Measurements from ENCODE around the gene CRACDL.

CRACDL gene

DNA sequence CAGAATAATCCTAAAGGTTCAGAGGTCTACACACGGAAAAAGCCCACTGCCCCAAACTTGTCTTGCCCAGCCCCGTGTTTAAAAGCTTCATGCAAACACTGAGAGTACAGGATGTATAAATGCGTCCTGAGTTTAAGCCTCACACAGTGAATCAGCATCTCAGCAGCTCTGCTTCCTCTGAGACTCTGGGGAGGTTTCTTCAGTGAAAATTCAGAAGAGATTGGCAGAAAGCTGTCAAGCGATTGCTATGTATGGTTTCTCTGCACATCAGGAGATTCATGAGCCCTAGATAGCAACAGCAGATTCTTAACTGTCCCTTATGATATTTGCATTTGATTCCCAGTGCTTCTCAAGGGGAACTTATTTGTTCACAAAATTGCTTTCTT, 27.1 kb downstream of the CRACDL start:
- no peak overlapping the region for H3K4me2 ChIP-seq (ENCODE audit: low read length)

DNA sequence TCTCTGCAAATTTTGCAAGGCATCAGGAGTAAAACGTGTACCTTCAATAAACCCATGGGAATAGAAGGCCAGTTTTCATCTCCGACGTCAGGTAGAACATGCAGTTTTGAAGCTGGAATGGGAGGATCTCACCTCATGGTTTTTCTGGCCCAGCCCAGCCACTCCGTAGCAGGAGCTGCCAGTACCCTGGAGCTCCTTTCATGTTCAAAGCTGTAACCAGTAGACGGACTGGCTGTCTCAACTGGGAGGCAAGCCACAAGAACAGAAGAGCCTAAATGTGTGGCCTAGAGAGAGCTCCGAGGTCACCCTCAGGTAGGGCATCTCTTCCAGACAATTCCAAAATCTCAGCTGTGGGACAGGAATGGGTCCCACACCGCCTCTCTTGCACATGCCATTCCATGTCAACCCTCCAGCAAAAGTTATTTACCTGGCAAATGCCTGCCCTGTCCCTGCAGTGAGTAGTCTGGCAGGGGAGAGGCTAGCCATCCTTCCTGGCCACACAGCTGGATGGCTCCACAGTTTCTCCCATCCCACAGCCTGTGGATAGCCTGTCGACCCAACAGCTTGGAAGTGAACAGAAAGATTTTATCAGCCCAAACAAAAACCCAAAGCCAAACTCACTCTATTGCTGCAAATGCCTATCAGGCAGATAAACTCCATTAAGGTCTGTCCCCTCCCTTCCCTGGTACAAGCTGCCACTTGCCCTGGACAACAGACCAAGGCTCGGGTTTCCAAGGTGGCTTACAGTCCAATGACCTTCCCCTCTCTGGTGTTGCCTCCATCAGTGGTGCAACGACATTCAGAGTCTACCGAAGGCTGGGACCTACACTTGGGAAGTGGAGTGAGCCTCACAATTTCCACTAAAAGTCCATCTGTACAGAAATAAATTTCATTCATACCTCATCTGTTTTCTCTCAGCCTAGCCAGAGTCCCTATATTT, 27.8 kb downstream of the CRACDL start:
- Histone ChIP-seq H3K27ac (ENCODE audit: low read length) (no peak overlapping the region), H3K79me2 (ENCODE audit: low read length) (no peaks in the 10 kb centered on the region), H3K27me3 (ENCODE audit: low read depth, low read length) (peaks cover 15% of the 10 kb centered on the region), H3K4me3 (ENCODE audit: low read length) (no peak overlapping the region), H4K20me1 (ENCODE audit: insufficient read depth, low read length) (no peaks in the 10 kb centered on the region), H3K36me3 (replicated peaks; ENCODE audit: low read depth, low read length) (no peaks in the 10 kb centered on the region), H3K9ac (ENCODE audit: low read length) (no peak overlapping the region), H3K9me3 (ENCODE audit: insufficient read depth, low read length) (no peaks in the 10 kb centered on the region), H2AFZ (ENCODE audit: low read depth, low read length) (no peak overlapping the region), H3K4me2 (ENCODE audit: low read length) (no peak overlapping the region), H3K4me1 (ENCODE audit: low read length) (no peaks in the 10 kb centered on the region)
- TF ChIP-seq, protein P1, sequence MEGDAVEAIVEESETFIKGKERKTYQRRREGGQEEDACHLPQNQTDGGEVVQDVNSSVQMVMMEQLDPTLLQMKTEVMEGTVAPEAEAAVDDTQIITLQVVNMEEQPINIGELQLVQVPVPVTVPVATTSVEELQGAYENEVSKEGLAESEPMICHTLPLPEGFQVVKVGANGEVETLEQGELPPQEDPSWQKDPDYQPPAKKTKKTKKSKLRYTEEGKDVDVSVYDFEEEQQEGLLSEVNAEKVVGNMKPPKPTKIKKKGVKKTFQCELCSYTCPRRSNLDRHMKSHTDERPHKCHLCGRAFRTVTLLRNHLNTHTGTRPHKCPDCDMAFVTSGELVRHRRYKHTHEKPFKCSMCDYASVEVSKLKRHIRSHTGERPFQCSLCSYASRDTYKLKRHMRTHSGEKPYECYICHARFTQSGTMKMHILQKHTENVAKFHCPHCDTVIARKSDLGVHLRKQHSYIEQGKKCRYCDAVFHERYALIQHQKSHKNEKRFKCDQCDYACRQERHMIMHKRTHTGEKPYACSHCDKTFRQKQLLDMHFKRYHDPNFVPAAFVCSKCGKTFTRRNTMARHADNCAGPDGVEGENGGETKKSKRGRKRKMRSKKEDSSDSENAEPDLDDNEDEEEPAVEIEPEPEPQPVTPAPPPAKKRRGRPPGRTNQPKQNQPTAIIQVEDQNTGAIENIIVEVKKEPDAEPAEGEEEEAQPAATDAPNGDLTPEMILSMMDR (IDR thresholded peaks at IDR 0.05; ENCODE audit: low read depth, low read length) = no peak
- no peak for TF ChIP-seq EZH2phosphoT487 (IDR thresholded peaks at IDR 0.05; ENCODE audit: low read depth)

More for the DNA sequence above, 27.1 kb downstream of the CRACDL start:
- Histone ChIP-seq H3K79me2 (ENCODE audit: low read length) (no peaks in the 10 kb centered on the region), H3K27me3 (ENCODE audit: low read depth, low read length) (peaks cover 15% of the 10 kb centered on the region), H3K36me3 (replicated peaks; ENCODE audit: low read depth, low read length) (no peaks in the 10 kb centered on the region), H4K20me1 (ENCODE audit: insufficient read depth, low read length) (no peaks in the 10 kb centered on the region), H3K4me1 (ENCODE audit: low read length) (no peaks in the 10 kb centered on the region), H3K9ac (ENCODE audit: low read length) (no peak overlapping the region), H2AFZ (ENCODE audit: low read depth, low read length) (no peak overlapping the region), H3K4me3 (ENCODE audit: low read length) (no peak overlapping the region), H3K27ac (ENCODE audit: low read length) (no peak overlapping the region), H3K9me3 (ENCODE audit: insufficient read depth, low read length) (no peaks in the 10 kb centered on the region)
- TF ChIP-seq, protein P1 (IDR thresholded peaks at IDR 0.05; ENCODE audit: low read depth, low read length) = no peak
- no peak for TF ChIP-seq EZH2phosphoT487 (IDR thresholded peaks at IDR 0.05; ENCODE audit: low read depth)

DNA sequence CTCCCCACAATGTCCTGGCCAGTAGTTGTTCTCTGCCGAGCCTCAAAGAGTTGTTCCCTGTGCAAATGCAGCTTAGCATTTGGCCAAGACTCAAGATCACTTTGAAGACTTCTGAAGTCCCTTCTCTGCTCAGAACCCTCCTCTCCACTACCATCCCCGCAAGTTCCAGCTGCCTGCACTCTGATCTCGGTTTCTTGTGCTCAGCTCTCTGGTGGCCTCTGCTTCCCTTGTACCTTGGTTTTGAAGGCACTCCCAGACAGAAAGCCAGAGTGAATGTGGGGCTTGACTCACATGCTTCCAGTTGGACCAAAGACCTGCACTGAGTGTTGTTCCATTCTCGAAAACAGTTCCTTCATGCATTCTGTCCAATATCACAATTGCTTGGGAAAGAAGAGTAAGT, 28.6 kb downstream of the CRACDL start:
- Histone ChIP-seq H3K4me3 (ENCODE audit: low read length) (no peak overlapping the region), H2AFZ (ENCODE audit: low read depth, low read length) (no peak overlapping the region), H3K79me2 (ENCODE audit: low read length) (no peaks in the 10 kb centered on the region), H3K4me1 (ENCODE audit: low read length) (no peaks in the 10 kb centered on the region), H3K4me2 (ENCODE audit: low read length) (no peak overlapping the region), H4K20me1 (ENCODE audit: insufficient read depth, low read length) (no peaks in the 10 kb centered on the region), H3K9me3 (ENCODE audit: insufficient read depth, low read length) (no peaks in the 10 kb centered on the region), H3K27ac (ENCODE audit: low read length) (no peak overlapping the region), H3K27me3 (ENCODE audit: low read depth, low read length) (peaks cover 15% of the 10 kb centered on the region), H3K9ac (ENCODE audit: low read length) (no peak overlapping the region), H3K36me3 (replicated peaks; ENCODE audit: low read depth, low read length) (no peaks in the 10 kb centered on the region)
- TF ChIP-seq, protein P1 (IDR thresholded peaks at IDR 0.05; ENCODE audit: low read depth, low read length) = no peak
- no peak for TF ChIP-seq EZH2phosphoT487 (IDR thresholded peaks at IDR 0.05; ENCODE audit: low read depth)

DNA sequence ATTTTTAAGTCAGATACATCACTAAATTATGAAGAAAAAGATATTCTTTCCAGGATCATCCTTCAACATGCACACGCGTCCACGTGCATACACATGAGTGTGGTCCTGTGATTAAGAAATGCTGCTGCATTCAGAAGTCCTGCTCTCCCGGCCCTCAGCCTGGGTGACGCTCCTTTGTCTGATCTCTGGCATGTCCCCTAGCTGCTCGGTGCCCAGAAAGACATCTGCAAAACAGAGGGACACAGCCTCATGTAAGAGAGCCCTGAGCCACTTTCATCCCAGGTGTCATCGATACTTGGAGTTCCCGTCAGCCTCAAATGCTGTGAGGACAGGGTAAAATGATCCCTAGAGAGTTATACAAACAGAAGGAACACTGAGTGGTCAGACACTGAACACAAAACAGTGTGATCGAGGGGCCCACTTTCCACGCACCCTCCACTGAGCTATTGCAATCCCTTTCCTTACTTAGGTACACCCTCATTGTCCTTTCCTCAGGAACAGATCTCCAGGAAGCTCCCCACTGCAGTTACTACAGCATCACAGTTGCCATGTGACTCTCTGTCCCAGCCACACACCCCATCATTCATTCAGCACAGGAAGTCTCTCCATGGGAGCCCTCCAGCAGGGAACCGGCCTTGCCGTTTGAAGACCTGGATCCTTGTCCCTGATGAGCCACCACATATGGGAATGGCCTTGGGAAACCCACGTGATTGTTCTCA, 32.1 kb downstream of the CRACDL start:
- Histone ChIP-seq H3K36me3 (replicated peaks; ENCODE audit: low read depth, low read length) (no peaks in the 10 kb centered on the region), H3K4me2 (ENCODE audit: low read length) (no peak overlapping the region), H3K4me3 (ENCODE audit: low read length) (no peak overlapping the region), H4K20me1 (ENCODE audit: insufficient read depth, low read length) (no peaks in the 10 kb centered on the region), H2AFZ (ENCODE audit: low read depth, low read length) (no peak overlapping the region), H3K27me3 (ENCODE audit: low read depth, low read length) (peaks cover 11% of the 10 kb centered on the region), H3K4me1 (ENCODE audit: low read length) (no peaks in the 10 kb centered on the region), H3K79me2 (ENCODE audit: low read length) (no peaks in the 10 kb centered on the region), H3K27ac (ENCODE audit: low read length) (no peak overlapping the region), H3K9ac (ENCODE audit: low read length) (no peak overlapping the region), H3K9me3 (ENCODE audit: insufficient read depth, low read length) (no peaks in the 10 kb centered on the region)
- TF ChIP-seq, protein P1 (IDR thresholded peaks at IDR 0.05; ENCODE audit: low read depth, low read length) = no peak
- no peak for TF ChIP-seq EZH2phosphoT487 (IDR thresholded peaks at IDR 0.05; ENCODE audit: low read depth)
